ENCODE measurements around the gene RFTN2.

Gene RFTN2

DNA sequence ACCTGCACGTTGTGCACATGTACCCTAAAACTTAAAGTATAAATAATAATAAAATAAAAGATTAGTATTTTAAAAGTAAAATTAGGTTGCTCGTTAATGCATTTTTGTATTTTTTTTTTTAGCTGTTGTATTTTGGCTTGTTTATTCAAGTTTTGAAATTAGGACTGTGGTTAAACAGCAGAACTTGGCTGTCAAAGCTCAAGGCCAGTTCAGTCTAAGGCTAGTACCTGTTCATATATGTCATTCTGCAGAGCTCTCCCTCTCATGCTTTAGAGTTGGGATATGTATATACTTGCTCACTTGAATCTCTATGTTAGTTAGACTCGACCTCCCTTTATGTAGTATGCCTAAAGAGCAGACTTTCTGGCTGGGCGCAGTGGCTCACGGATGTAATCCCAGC is 126.8 kb downstream of the RFTN2 start:
- DNase-seq (ENCODE audit: low read depth in 2 of 2): no peak

DNA sequence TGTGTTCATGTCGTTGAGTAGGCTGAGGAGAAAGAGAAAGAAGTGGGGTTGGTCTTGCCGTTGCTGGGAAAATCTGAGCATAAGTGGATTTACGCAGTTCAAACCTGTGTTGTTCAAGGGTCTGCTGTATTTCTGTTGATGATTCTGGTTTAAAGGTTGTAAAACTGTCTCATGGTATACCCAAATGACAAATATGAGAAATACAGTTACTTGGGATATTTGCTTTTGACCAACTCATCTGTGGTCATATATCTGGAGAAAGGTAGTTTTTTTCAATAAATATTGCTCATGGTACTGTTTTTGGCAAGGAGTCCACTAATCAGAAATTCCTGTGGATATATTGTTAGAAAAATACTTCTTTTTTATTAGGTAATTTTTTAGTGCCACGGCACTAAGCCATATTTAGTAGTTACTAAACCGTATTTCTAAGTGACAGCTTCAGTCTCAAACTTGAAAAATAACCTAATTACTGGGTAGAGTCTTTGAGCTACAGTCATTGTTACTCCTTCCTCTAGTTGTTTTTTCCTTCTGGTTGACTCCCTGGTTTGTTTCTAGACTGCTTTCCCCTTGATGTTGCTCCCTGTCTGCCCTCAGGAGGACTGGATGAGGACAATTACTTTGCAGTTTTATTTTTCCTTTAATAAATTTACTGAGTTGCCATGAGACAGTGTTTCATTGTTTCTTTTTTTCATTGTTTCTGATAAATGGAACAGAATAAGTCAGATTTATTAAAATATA is 128.1 kb downstream of the RFTN2 start:
- DNase-seq (ENCODE audit: low read depth in 2 of 2): no peak

- DNase-seq (ENCODE audit: low read depth in 2 of 2): no peak
Observed at GRCh38 chr2:197543206-197543605, 132.2 kb downstream of the RFTN2 start.

DNA sequence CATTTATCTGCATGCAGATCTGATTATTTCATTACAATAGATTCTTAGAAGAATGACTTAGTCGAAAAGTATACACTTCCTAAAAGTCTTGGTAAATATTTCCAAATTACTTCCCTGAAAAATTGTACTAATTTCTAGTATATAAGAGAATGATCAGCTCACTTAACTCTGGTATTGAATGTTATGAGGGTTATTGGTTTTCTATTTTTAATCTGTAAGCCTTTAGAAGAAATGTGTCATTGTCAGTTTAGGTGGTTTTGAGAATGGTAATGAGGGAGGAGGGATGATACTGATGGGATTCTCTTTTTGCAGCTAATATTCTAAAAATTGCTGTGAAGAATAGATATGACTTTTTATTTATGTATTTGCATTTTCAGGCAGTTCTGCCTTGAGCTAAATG is 135.7 kb downstream of the RFTN2 start:
- no peak for DNase-seq (ENCODE audit: low read depth in 2 of 2)

- DNase-seq (ENCODE audit: low read depth in 2 of 2): no peak
Observed at GRCh38 chr2:197538412-197538811, 137.0 kb downstream of the RFTN2 start.

Measured in stimulated activated CD8-positive, alpha-beta memory T cell treated with anti-CD3 and anti-CD28 coated beads, Interleukin-7, amount 100 ng/mL, for 4 hours (primary cell).